ENCODE data around the gene CEL. TPM values are rescaled to one million over a fixed set of nuclear protein-coding genes. Genes with fewer than 3 reads are reported as not detected.
A peak's percentile ranks its signal among the peaks of the same experiment; 100 is the strongest.
"Not testable (repeated sequence)": the region's sequence is repeated elsewhere in the genome, so short reads cannot be mapped to it uniquely, and the experiment has no call there.

Gene CEL
- total RNA-seq = 0.13 TPM in 2 replicates

- DNase-seq (ENCODE audit: low read depth in 2 of 2) = not testable (repeated sequence)
Measured at GRCh38 chr9:133061764-133062145, at the start of gene CEL. Gene CEL (plus strand): TSS chr9:133061981. CDS start chr9:133062003, 22 bp downstream.

DNA sequence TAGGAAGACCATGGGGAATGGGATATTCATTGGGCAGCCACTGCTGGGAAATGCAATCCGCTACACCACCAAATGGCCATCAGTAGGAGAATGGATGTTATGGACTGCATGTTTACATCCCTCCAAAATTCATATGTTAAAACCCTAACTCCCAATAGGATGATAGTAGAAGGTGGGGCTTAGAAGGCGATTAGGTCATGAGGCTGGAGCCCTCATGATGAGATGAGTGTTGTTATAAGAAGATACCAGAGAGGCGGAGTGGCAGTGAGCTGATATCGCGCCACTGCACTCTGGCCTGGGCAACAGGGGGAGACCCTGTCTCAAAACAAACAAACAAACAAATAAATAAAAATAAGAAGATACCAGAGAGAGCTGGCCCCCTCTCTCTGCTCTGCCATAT is 47.1 kb upstream of the CEL start:
- no peak for DNase-seq (ENCODE audit: low read depth in 2 of 2)

GRCh38 chr9:133023117-133023890 is 38.5 kb upstream of the CEL start:
- no peak for DNase-seq (ENCODE audit: low read depth in 2 of 2)

GRCh38 chr9:133026426-133026825 is 35.4 kb upstream of the CEL start:
- no peak for DNase-seq (ENCODE audit: low read depth in 2 of 2)

GRCh38 chr9:133027134-133027533 is 34.6 kb upstream of the CEL start:
- no peak for DNase-seq (ENCODE audit: low read depth in 2 of 2)

DNA sequence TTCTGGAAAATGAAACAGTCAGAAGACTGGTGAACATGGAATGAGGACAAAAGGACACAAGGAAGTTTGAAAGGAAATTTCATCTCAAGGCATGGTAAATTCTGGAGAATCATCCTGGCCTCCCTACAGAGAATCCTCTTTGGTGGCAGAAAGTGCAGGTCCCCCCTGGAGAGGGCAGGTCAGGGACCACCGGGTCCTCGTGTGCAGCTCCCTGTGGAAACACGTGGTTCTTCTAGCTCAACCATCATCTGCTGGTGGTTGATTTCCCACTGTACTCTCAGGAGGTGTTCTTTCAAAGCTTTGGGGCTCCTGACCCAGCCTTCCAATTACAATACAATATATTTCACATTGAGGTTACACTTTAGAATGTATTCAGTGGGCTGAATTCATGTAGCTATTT is 33.6 kb upstream of the CEL start:
- no peak for DNase-seq (ENCODE audit: low read depth in 2 of 2)

DNA sequence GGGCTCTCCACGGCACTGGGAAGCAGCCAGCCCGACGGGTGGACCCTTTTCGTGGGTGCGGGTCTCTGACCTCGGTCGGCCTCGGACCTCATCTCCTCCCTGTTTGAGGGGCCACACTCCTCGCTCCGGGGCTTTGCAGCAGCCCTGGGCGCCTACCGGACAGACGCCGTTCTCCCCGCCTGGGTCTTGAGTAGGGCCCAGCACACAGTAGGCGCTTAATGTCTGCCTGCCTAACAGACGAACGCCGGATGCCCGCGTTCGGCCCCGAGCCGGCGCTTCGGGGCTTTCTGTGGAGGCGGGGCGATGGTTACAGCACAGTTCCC is 31.8 kb upstream of the CEL start:
- no peak for DNase-seq (ENCODE audit: low read depth in 2 of 2)

DNA sequence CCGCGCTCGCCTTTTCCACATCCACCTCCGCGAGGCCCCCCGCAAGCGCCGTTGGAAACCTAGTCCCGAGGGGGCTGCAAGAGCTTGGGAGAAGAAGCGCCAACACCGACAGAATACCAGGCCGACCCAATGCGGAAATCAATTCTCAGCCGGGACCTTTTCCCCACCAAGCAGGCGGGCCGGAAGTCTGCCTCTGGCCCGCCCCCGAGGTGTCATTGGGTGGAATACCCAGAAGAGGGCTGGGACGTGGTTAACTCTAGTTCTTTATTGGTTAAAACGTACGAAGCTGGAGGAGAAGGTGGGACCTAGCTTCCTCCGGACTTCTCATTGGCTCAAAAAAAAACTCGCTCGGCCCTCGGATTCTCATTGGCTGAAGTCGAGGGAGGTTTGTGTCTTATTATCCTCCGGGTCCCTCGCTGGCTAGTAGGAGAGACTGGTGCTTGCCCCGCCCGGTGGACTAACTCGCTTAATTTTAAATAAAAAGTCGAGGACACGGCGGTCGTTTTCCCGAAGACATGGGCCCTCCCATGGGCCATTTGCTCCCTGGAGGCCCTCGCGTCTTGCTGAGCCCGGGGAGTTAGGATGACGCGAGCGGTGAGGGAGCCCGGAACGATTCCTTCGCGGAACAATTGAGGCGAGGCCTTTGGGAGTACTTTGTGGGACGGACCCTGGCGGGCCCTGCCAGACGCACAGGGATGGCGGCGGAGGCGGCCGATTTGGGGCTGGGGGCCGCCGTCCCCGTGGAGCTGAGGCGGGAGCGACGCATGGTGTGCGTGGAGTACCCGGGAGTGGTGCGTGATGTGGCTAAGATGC is 31.3 kb upstream of the CEL start, which contains the start of gene GTF3C5:
Gene GTF3C5 (plus strand): TSS at position 681 of the 813 bp plus-strand sequence. CDS start 15 bp downstream, at position 696.
- DNase-seq (ENCODE audit: low read depth in 2 of 2) = peak; percentile 99 to 100

- no peak for DNase-seq (ENCODE audit: low read depth in 2 of 2)
Measured at GRCh38 chr9:133031130-133031422, 30.7 kb upstream of the CEL start.

- no peak for DNase-seq (ENCODE audit: low read depth in 2 of 2)
Measured at GRCh38 chr9:133031496-133031911, 30.3 kb upstream of the CEL start.

GRCh38 chr9:133032171-133032570 is 29.6 kb upstream of the CEL start:
- no peak for DNase-seq (ENCODE audit: low read depth in 2 of 2)

- no peak for DNase-seq (ENCODE audit: low read depth in 2 of 2)
Measured at GRCh38 chr9:133035669-133036068, 26.1 kb upstream of the CEL start.

GRCh38 chr9:133037775-133038515 is 23.8 kb upstream of the CEL start:
- no peak for DNase-seq (ENCODE audit: low read depth in 2 of 2)

DNA sequence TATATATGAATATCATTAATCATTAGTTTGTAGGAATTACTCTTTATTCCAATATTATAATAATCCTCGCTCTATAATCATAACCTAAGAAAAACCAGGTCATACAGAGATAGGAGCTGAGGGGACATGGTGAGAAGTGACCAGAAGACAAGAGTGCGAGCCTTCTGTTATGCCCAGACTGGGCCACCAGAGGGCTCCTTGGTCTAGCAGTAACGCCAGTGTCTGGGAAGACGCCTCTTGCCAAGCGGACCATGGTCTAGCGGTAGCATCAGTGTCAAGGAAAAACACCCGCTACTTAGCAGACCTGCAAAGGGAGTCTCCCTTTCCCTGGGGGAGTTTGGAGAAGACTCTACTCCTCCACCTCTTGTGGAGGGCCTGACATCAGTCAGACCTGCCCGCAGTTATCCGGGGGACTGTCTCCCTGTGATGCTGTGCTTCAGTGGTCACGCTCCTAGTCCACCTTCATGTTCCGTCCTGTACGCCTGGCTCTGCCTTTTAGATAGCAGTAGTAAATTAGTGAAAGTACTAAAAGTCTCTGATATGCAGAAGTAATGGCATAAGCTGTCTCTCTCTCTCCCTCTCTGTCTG is 20.8 kb upstream of the CEL start:
- DNase-seq (ENCODE audit: low read depth in 2 of 2) = peak in 1 of 2 donors; percentile 56

DNA sequence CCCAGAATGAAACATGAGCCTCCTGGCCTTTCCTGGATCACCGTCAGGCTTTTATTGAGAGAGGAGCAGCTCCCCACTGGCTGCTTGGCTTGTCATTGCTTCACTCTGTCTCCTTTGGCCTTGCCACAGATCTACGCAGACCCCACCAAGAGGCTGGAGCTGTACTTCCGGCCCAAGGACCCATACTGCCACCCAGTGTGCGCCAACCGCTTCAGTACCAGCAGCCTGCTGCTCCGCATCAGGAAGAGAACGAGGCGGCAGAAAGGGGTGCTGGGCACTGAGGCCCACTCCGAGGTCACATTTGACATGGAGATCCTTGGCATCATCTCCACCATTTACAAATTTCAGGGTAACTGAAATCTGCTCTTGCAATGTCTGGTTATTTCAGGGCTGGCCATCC is 19.8 kb upstream of the CEL start:
- DNase-seq (ENCODE audit: low read depth in 2 of 2) = no peak

GRCh38 chr9:133042676-133043075 is 19.1 kb upstream of the CEL start:
- no peak for DNase-seq (ENCODE audit: low read depth in 2 of 2)

- DNase-seq (ENCODE audit: low read depth in 2 of 2) = no peak
Measured at GRCh38 chr9:133043449-133044035, 18.2 kb upstream of the CEL start.

GRCh38 chr9:133044125-133044524 is 17.7 kb upstream of the CEL start:
- no peak for DNase-seq (ENCODE audit: low read depth in 2 of 2)

- DNase-seq (ENCODE audit: low read depth in 2 of 2) = no peak
Measured at GRCh38 chr9:133044661-133045060, 17.1 kb upstream of the CEL start.

DNA sequence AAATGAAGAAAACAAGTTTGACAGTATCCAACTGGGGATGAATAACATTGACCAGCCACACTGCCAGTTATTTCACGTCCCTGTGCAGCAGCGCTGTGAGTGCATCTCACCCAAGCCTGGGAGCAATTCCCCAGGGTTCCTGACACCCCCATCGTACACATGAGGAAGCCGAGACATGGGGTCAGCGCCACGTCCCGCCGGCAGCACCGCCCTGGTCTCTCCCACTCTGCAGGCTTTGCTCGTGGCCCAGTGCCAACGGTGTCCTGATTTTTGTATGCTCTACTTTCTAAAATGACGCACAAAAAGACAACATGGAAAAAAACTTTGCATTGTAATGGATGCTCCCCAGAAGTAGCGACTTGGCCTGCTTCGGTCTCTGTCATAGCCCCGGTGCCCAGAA is 16.6 kb upstream of the CEL start:
- no peak for DNase-seq (ENCODE audit: low read depth in 2 of 2)

DNA sequence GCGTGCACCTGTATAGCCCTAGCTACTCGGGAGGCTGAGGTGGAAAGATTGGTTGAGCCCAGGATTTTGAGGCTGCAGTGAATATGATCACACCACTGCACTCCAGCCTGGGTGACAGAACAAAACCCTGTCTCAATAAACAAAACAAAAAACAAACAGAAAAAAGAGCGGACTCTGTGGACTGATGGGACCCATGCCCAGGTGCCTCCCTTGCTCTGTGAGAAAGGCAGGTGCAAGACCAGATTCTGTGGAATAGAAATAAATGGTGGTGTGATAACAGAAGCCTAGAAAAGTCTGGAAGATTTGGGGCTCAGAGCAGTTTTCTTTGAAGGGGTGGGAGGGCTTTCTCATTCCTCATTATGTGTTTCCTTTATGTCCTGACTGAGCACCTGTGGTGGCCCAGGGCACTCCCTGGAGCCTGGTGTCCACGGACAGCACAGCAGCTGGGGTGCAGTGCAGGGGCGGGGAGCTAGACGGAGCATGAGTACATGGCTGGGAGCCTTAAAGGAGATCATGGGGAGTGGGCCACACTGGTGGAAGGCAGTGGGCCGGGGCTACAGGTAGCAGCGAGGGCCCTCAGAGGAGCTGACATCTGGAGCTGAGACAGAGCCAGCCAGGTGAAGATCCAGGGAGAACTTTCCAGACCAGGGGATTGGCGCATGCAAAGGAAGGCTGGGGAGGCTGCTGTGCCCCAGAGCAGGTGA is 15.4 kb upstream of the CEL start:
- no peak for DNase-seq (ENCODE audit: low read depth in 2 of 2)

All from dermis microvascular lymphatic vessel endothelial cell (primary cell).